CD4-positive, alpha-beta memory T cell (primary cell): ENCODE results near the gene CCR6. TPM values are rescaled to one million over a fixed set of nuclear protein-coding genes. Genes with fewer than 3 reads are reported as not detected.

Source experiments
- CTCF ChIA-PET: fragments of 350-600 bp; sonication (Branson Sonifier 250); formaldehyde crosslinking; loops from one replicate; lab custom pipeline; 2021; ENCODE audit warnings: inconsistent platforms; ENCODE audit not compliant: partially characterized antibody; lab: Charles Lee
- POLR2A ChIA-PET: fragments of 350-600 bp; sonication (Branson Sonifier 250); formaldehyde crosslinking; loops from one replicate; lab custom pipeline; 2021; ENCODE audit not compliant: partially characterized antibody; lab: Charles Lee
- DNase-seq, 5 donors: peaks; one replicate each; pipeline versions ENCODE4 v3.0.0 to v3.0.0-alpha.2; 2020 to 2022; ENCODE audit warnings: mixed read lengths in 1 of 5
- H3K27ac ChIP-seq: one replicate; pipeline ENCODE4 v1.7.0; 2013; ENCODE audit warnings: low read depth, low read length
- H3K27me3 ChIP-seq: 2 replicates; pipeline ENCODE4 v1.7.0; 2013; ENCODE audit warnings: mild to moderate bottlenecking, low read length, moderate library complexity; ENCODE audit not compliant: insufficient read depth
- H3K36me3 ChIP-seq: 2 replicates; pipeline ENCODE4 v1.7.0; 2013; ENCODE audit warnings: mild to moderate bottlenecking, low read length, moderate library complexity; ENCODE audit not compliant: insufficient read depth
- H3K4me1 ChIP-seq: 2 replicates; pipeline ENCODE4 v1.7.0; 2013; ENCODE audit warnings: mild to moderate bottlenecking, low read length, moderate library complexity; ENCODE audit not compliant: insufficient read depth
- H3K4me3 ChIP-seq, 2 donors: one replicate each; pipeline ENCODE4 v1.7.0; 2013; ENCODE audit warnings: low read length in 2 of 2, mild to moderate bottlenecking in 1 of 2
- H3K9me3 ChIP-seq, 2 donors: one replicate each; pipeline ENCODE4 v1.7.0; 2013; ENCODE audit warnings: low read length in 2 of 2, control low read depth in 1 of 2; ENCODE audit not compliant: control insufficient read depth in 1 of 2
- H3K27ac Mint-ChIP-seq, 7 donors: one replicate each; pipeline ENCODE4 v1.8.0; 2020 to 2021; ENCODE audit warnings: mixed read lengths in 7 of 7, mild to moderate bottlenecking in 6 of 7, inconsistent platforms in 3 of 7, moderate library complexity in 3 of 7
- H3K27me3 Mint-ChIP-seq, 2 donors: one replicate each; pipeline ENCODE4 v1.8.0; 2020 to 2021; ENCODE audit warnings: mixed read lengths in 2 of 2
- H3K36me3 Mint-ChIP-seq, 2 donors: one replicate each; pipeline ENCODE4 v1.8.0; 2020 to 2021; ENCODE audit warnings: mixed read lengths in 2 of 2, inconsistent platforms in 1 of 2, mild to moderate bottlenecking in 1 of 2
- H3K4me1 Mint-ChIP-seq, 4 donors: one replicate each; pipeline ENCODE4 v1.8.0; 2020 to 2021; ENCODE audit warnings: mixed read lengths in 4 of 4, mild to moderate bottlenecking in 1 of 4
- H3K4me3 Mint-ChIP-seq, 8 donors: one replicate each; pipeline ENCODE4 v1.8.0; 2020 to 2021; ENCODE audit warnings: mixed read lengths in 8 of 8, mild to moderate bottlenecking in 7 of 8, moderate library complexity in 6 of 8, inconsistent platforms in 3 of 8
- H3K9me3 Mint-ChIP-seq, 8 donors: one replicate each; pipeline ENCODE4 v1.8.0; 2020 to 2021; ENCODE audit warnings: mixed read lengths in 8 of 8, mild to moderate bottlenecking in 5 of 8, inconsistent platforms in 3 of 8, moderate library complexity in 1 of 8
- intact Hi-C: fragments of 100-400 bp; cut with micrococcal nuclease; formaldehyde crosslinking; loops from one replicate; pipeline ENCODE4 v1.15.1; 2023
- polyA plus RNA-seq, 2 donors: library from polyadenylated mRNA; unstranded; fragments of 300-500 nt; fragmentation: Illumina TruSeq; gene quantifications; one replicate each; pipeline ENCODE4 v1.2.3, GENCODE V29; 2021
- total RNA-seq, 2 experiments: library from RNA; stranded (reverse); gene quantifications; one replicate each; pipeline ENCODE4 v1.2.3, GENCODE V29; 2021

The CCR6 gene
- total and polyA plus RNA-seq, 4 experiments from 2014 or later = 21.7 to 124 (median 61.2) TPM

- no peak for DNase-seq
- Mint-ChIP-seq H3K4me3 (peak overlapping the region; percentile 92 to 98 (median 95)), H3K36me3 (peaks cover 30 to 40% of the 10 kb centered on the region in 2 donors), H3K9me3 (peaks cover 0 to 2% (median 0%) of the 10 kb centered on the region in 8 donors), H3K27ac (peak overlapping the region; percentile 95 to 99 (median 98)), H3K27me3 (peaks cover 0 to 1% of the 10 kb centered on the region in 2 donors), H3K4me1 (peaks cover 53 to 83% (median 70%) of the 10 kb centered on the region in 4 donors)
- ChIA-PET POLR2A (interaction anchor here (0.9 to 3.4 kb wide), 14 partner anchors 8 to 165 kb away, joined by 3 to 22 read pairs (median 6); partner anchors contain the start of genes CCR6 and CEP43), CTCF (interaction anchor here (1.1 to 1.5 kb wide), 2 partner anchors 10 to 25 kb away, joined by 3 to 4 read pairs; partner anchors contain the start of gene CCR6)
- intact Hi-C loops = loop anchor here (5.0 kb wide), 1 partner anchor 36 kb away; no protein-coding TSS in a partner anchor
- peak overlapping the region; percentile 90 for H3K27ac ChIP-seq
- H3K9me3 ChIP-seq = no peaks in the 10 kb centered on the region
- no peaks in the 10 kb centered on the region for H3K36me3 ChIP-seq
- no peaks in the 10 kb centered on the region for H3K27me3 ChIP-seq
- peak overlapping the region; percentile 64 to 87 for H3K4me3 ChIP-seq
- H3K4me1 ChIP-seq = peaks cover 67% of the 10 kb centered on the region
Observed at GRCh38 chr6:167113047-167113754, 9.7 kb upstream of the CCR6 start.

- Histone ChIP-seq H3K9me3 (no peaks in the 10 kb centered on the region), H3K36me3 (no peaks in the 10 kb centered on the region), H3K4me1 (peaks cover 77% of the 10 kb centered on the region), H3K4me3 (peak overlapping the region; percentile 64 to 87), H3K27me3 (no peaks in the 10 kb centered on the region), H3K27ac (peak overlapping the region; percentile 90)
- peaks cover 63 to 90% (median 78%) of the 10 kb centered on the region in 4 donors for H3K4me1 Mint-ChIP-seq
- H3K4me3 Mint-ChIP-seq = peak overlapping the region; percentile 92 to 98 (median 95)
- ChIA-PET POLR2A (interaction anchor here (1.0 to 3.4 kb wide), 12 partner anchors 9 to 161 kb away, joined by 3 to 22 read pairs (median 4); partner anchors contain the start of genes CCR6, CEP43 and RNASET2), CTCF (interaction anchor here (0.9 to 1.5 kb wide), 6 partner anchors 9 to 118 kb away, joined by 3 to 4 read pairs (median 4); partner anchors contain the start of gene CCR6)
- H3K9me3 Mint-ChIP-seq = peaks cover 0 to 2% (median 0%) of the 10 kb centered on the region in 8 donors
- DNase-seq = peak; percentile 74 to 92 (median 84)
- intact Hi-C loops = loop anchor here (5.0 kb wide), 1 partner anchor 37 kb away; no protein-coding TSS in a partner anchor
- H3K36me3 Mint-ChIP-seq = peaks cover 30 to 51% of the 10 kb centered on the region in 2 donors
- H3K27me3 Mint-ChIP-seq = peaks cover 0 to 1% of the 10 kb centered on the region in 2 donors
- peak overlapping the region; percentile 95 to 99 (median 98) for H3K27ac Mint-ChIP-seq
Observed at GRCh38 chr6:167113935-167114910, 8.7 kb upstream of the CCR6 start.

GRCh38 chr6:167115054-167115453, 7.8 kb upstream of the CCR6 start:
- ChIA-PET CTCF (interaction anchor here (1.1 to 1.4 kb wide), 3 partner anchors 9 to 125 kb away, joined by 4 read pairs; no protein-coding TSS in a partner anchor), POLR2A (interaction anchor here (1.3 to 3.4 kb wide), 4 partner anchors 26 to 162 kb away, joined by 3 to 22 read pairs (median 6); partner anchors contain the start of gene RNASET2)
- Histone ChIP-seq H3K36me3 (no peaks in the 10 kb centered on the region), H3K9me3 (no peaks in the 10 kb centered on the region), H3K4me3 (peak overlapping the region in 1 of 2 donors; percentile 23), H3K27ac (peak overlapping the region; percentile 90), H3K4me1 (peaks cover 83% of the 10 kb centered on the region), H3K27me3 (no peaks in the 10 kb centered on the region)
- Mint-ChIP-seq H3K27me3 (peaks cover 0 to 1% of the 10 kb centered on the region in 2 donors), H3K27ac (peak overlapping the region; percentile 95 to 99 (median 98)), H3K4me3 (peak overlapping the region; percentile 92 to 98 (median 95)), H3K36me3 (peaks cover 30 to 53% of the 10 kb centered on the region in 2 donors), H3K9me3 (no peaks in the 10 kb centered on the region), H3K4me1 (peaks cover 67 to 94% (median 80%) of the 10 kb centered on the region in 4 donors)
- DNase-seq = no peak
- intact Hi-C loops = no loop called here

- no peak for DNase-seq
- ChIA-PET CTCF (interaction anchor here (1.3 to 1.5 kb wide), 2 partner anchors 26 to 28 kb away, joined by 3 read pairs; no protein-coding TSS in a partner anchor), POLR2A (interaction anchor here (7.3 kb wide), 1 partner anchor 23 kb away, joined by 68 read pairs; no protein-coding TSS in a partner anchor)
- H3K27ac Mint-ChIP-seq = peak overlapping the region; percentile 68 to 98 (median 89)
- peak overlapping the region; percentile 44 to 96 (median 68) for H3K4me3 Mint-ChIP-seq
- H3K27me3 ChIP-seq = no peaks in the 10 kb centered on the region
- H3K27me3 Mint-ChIP-seq = peaks cover 0 to 1% of the 10 kb centered on the region in 2 donors
- H3K4me3 ChIP-seq = no peak overlapping the region
- peaks cover 70 to 96% (median 81%) of the 10 kb centered on the region in 4 donors for H3K4me1 Mint-ChIP-seq
- peaks cover 83% of the 10 kb centered on the region for H3K4me1 ChIP-seq
- no peaks in the 10 kb centered on the region for H3K9me3 ChIP-seq
- intact Hi-C loops = no loop called here
- H3K27ac ChIP-seq = peak overlapping the region; percentile 90
- H3K36me3 Mint-ChIP-seq = peaks cover 30 to 53% of the 10 kb centered on the region in 2 donors
- no peaks in the 10 kb centered on the region for H3K9me3 Mint-ChIP-seq
- no peaks in the 10 kb centered on the region for H3K36me3 ChIP-seq
Observed at GRCh38 chr6:167116109-167116837, 6.6 kb upstream of the CCR6 start.

GRCh38 chr6:167116838-167117228, 6.1 kb upstream of the CCR6 start:
- ChIA-PET POLR2A (interaction anchor here (1.4 to 7.3 kb wide), 2 partner anchors 13 to 24 kb away, joined by 4 to 68 read pairs; no protein-coding TSS in a partner anchor), CTCF (interaction anchor here (1.3 to 1.5 kb wide), 2 partner anchors 25 to 28 kb away, joined by 3 read pairs; no protein-coding TSS in a partner anchor)
- Histone ChIP-seq H3K9me3 (no peaks in the 10 kb centered on the region), H3K27me3 (no peaks in the 10 kb centered on the region), H3K36me3 (no peaks in the 10 kb centered on the region), H3K27ac (peak overlapping the region; percentile 90), H3K4me3 (no peak overlapping the region), H3K4me1 (peaks cover 83% of the 10 kb centered on the region)
- no peak for DNase-seq
- peaks cover 72 to 96% (median 83%) of the 10 kb centered on the region in 4 donors for H3K4me1 Mint-ChIP-seq
- peaks cover 30 to 53% of the 10 kb centered on the region in 2 donors for H3K36me3 Mint-ChIP-seq
- intact Hi-C loops = no loop called here
- H3K9me3 Mint-ChIP-seq = no peaks in the 10 kb centered on the region
- H3K27ac Mint-ChIP-seq = peak overlapping the region in 5 of 7 donors; percentile 38 to 96 (median 88)
- peaks cover 0 to 1% of the 10 kb centered on the region in 2 donors for H3K27me3 Mint-ChIP-seq
- peak overlapping the region in 7 of 8 donors; percentile 24 to 96 (median 61) for H3K4me3 Mint-ChIP-seq
